ENCODE data around the gene ADARB2.
"Not testable (repeated sequence)": the region's sequence is repeated elsewhere in the genome, so short reads cannot be mapped to it uniquely, and the experiment has no call there.

The ADARB2 gene

GRCh38 chr10:1347962-1348772 is 389.2 kb downstream of the ADARB2 start:
- no peak for DNase-seq (ENCODE audit: low read depth)

- DNase-seq (ENCODE audit: low read depth), result no peak
Observed at GRCh38 chr10:1347525-1347924, 389.8 kb downstream of the ADARB2 start.

- DNase-seq (ENCODE audit: low read depth), result no peak
Observed at GRCh38 chr10:1346201-1346600, 391.1 kb downstream of the ADARB2 start.

- DNase-seq (ENCODE audit: low read depth), result no peak
Observed at GRCh38 chr10:1345368-1345767, 392.0 kb downstream of the ADARB2 start.

GRCh38 chr10:1344846-1345245 is 392.5 kb downstream of the ADARB2 start:
- DNase-seq (ENCODE audit: low read depth), result no peak

GRCh38 chr10:1344408-1344807 is 392.9 kb downstream of the ADARB2 start:
- DNase-seq (ENCODE audit: low read depth), result no peak

- no peak for DNase-seq (ENCODE audit: low read depth)
Observed at GRCh38 chr10:1343176-1343575, 394.1 kb downstream of the ADARB2 start.

GRCh38 chr10:1341052-1341451 is 396.3 kb downstream of the ADARB2 start:
- not testable (repeated sequence) for DNase-seq (ENCODE audit: low read depth)

- no peak for DNase-seq (ENCODE audit: low read depth)
Observed at GRCh38 chr10:1339396-1339795, 397.9 kb downstream of the ADARB2 start.

- DNase-seq (ENCODE audit: low read depth), result no peak
Observed at GRCh38 chr10:1335642-1336041, 401.7 kb downstream of the ADARB2 start.

- no peak for DNase-seq (ENCODE audit: low read depth)
Observed at GRCh38 chr10:1333981-1334380, 403.3 kb downstream of the ADARB2 start.

- DNase-seq (ENCODE audit: low read depth), result no peak
Observed at GRCh38 chr10:1331560-1331959, 405.8 kb downstream of the ADARB2 start.

GRCh38 chr10:1329622-1330021 is 407.7 kb downstream of the ADARB2 start:
- no peak for DNase-seq (ENCODE audit: low read depth)

- no peak for DNase-seq (ENCODE audit: low read depth)
Observed at GRCh38 chr10:1328981-1329614, 408.2 kb downstream of the ADARB2 start.

- no peak for DNase-seq (ENCODE audit: low read depth)
Observed at GRCh38 chr10:1328161-1328823, 409.0 kb downstream of the ADARB2 start.

- DNase-seq (ENCODE audit: low read depth), result no peak
Observed at GRCh38 chr10:1327759-1328158, 409.6 kb downstream of the ADARB2 start.

- DNase-seq (ENCODE audit: low read depth), result not testable (repeated sequence)
Observed at GRCh38 chr10:1326514-1326913, 410.8 kb downstream of the ADARB2 start.

- DNase-seq (ENCODE audit: low read depth), result no peak
Observed at GRCh38 chr10:1324903-1325302, 412.4 kb downstream of the ADARB2 start.

GRCh38 chr10:1323951-1324350 is 413.4 kb downstream of the ADARB2 start:
- DNase-seq (ENCODE audit: low read depth), result no peak

- no peak for DNase-seq (ENCODE audit: low read depth)
Observed at GRCh38 chr10:1320739-1321320, 416.5 kb downstream of the ADARB2 start.

- no peak for DNase-seq (ENCODE audit: low read depth)
Observed at GRCh38 chr10:1316809-1317143, 420.5 kb downstream of the ADARB2 start.

- DNase-seq (ENCODE audit: low read depth), result no peak
Observed at GRCh38 chr10:1316121-1316808, 421.1 kb downstream of the ADARB2 start.

All from fibroblast of gingiva (primary cell).